Activated CD4-positive, alpha-beta T cell treated with anti-CD3 and anti-CD28 coated beads for 24 hours (primary cell): ENCODE results near the gene ISG20L2.
"Not testable (repeated sequence)": the region's sequence is repeated elsewhere in the genome, so short reads cannot be mapped to it uniquely, and the experiment has no call there.

ENCODE experiments used
- DNase-seq, 2 donors: peaks; one replicate each; pipeline ENCODE4 v3.0.0-alpha.2; 2020; ENCODE audit warnings: low read depth in 2 of 2

The ISG20L2 gene, protein sequence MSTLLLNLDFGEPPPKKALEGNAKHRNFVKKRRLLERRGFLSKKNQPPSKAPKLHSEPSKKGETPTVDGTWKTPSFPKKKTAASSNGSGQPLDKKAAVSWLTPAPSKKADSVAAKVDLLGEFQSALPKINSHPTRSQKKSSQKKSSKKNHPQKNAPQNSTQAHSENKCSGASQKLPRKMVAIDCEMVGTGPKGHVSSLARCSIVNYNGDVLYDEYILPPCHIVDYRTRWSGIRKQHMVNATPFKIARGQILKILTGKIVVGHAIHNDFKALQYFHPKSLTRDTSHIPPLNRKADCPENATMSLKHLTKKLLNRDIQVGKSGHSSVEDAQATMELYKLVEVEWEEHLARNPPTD

DNA sequence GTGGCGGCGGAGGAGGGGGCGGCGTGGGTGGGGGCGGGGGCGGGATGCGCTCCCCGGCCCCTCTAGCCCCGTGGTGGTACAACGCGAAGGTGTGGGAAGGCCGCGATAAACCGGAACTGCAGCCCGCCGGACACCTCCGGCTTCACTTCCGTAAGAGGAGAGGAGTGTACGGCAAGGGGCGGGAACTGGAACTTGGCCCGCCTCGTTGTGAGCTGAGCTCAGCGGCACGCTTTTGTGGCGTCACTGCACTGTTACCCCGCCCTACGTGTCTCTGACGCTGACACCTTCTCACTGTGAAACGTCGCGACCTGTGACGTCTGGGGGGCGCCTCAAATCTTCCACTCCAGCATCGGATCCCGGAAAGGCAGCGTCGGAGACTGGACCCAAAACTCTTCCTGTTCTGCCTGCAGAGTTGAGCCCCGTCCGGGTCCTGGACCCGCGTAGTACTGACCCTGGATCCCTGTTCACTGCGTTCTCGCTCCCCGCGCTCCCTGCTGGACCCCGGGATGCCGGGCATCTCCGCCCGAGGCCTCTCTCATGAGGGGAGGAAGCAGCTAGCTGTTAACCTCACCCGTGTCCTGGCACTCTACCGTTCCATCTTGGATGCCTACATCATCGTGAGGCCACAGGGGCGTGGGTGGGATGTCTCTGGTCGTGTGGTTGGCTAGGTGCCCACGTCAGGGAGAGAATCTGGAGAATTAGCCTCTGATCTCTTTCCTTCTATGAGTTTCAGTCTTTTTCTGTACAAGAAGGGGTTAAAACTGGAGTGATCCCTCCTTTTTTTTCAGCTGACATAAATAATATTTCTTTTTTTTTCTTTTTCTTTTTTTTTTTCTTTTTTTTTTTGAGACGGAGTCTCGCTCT is at the start of gene ISG20L2:
Gene ISG20L2 (minus strand): TSS at position 168 of the 864 bp plus-strand sequence. CDS start 1,114 bp downstream, outside the sequence.
- peak; percentile 83 to 91 for DNase-seq

DNA sequence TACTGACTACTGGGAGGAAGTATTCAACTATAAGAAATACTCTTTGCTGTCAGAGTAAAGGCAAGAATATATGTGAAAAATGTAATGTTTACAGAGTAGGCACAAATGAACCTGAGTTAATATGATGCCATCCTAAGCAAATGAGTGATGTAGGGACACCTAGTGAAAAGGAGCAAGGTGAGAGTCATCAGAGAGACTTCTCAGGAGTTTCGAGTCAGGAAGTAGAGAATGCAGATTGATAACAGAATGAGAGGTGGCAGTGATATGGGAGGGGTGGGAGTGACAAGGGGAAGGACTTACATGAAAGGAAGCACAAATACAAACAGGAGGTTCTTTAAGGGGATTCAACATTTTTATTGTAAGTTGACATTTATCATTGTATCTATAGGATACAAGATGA is 49.0 kb upstream of the ISG20L2 start:
- DNase-seq, result no peak

DNA sequence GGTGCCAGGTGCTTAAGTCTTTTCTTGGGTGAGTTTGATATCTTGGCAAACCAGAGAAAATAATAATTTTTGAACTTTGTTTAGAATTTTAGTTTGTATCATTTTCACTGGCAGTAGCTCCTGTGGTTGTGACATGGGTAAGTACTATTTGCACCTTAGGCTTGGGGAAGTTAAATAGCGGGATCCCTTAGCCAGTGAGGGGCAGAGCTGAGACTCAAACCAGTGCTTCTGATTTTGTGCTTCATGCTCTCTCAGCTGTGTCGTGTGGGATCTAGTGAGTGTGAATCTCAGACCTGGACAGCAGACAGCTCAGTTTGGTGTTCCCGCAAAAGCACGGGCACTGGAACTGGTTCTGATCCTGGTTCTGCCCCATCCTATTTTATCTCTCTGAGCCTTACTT is 48.4 kb upstream of the ISG20L2 start:
- DNase-seq, result no peak

DNA sequence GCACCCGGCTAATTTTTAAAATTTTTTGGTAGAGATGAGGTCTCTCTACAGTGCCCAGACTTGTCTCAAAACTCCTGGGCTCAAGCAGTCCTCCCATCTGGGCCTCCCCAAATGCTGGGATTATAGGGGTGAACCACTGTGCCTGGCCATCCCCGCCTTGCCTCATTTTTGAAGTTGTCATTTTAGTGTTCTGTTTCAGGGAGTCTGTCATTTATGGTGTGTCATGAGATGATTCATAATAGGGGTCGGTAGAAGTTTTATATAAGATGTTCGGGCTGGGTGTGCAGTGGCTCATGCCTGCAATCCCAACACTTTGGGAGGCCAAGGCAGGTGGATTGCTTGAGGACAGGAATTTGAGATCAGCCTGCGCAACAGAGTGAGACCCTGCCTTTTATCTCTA is 47.2 kb upstream of the ISG20L2 start:
- no peak for DNase-seq

GRCh38 chr1:156773607-156774006 is 45.0 kb upstream of the ISG20L2 start:
- no peak for DNase-seq

DNA sequence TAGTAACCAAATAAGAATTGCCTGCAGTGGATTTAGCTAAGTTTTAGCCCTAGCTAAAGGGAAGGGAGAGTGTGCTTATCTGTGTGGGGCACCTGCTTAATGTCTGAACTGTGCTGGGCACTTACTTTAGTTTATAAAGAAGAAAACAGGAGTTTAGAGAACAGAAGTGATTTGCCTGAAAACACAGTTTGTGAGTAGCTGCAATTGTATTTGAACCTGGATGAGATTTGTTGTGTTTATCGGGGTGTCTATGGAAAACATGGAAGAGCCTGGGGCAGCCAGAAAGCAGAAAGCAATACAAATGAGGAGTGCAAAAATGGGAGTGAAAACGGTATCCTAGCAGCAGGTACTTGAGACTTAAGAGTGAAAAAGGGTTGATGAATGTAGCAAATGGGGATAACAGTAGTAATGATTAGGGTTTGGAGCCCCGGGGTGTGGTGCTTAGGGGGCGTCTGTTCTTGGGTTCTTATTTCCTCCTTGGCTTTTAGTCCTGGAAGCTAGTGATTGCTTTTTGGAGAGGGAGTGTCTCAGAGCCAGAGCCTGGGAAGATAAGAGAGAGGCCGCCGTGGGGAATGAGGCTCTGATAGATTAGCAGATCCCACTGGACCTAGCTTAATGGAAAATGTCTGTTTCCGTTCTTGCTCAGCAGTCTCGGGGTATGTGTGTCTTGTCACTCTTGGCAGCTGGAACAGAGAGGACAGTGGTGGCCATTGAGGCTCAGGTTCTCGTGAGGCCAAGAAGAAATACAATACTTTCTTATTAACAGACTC is 44.3 kb upstream of the ISG20L2 start:
- no peak for DNase-seq

DNA sequence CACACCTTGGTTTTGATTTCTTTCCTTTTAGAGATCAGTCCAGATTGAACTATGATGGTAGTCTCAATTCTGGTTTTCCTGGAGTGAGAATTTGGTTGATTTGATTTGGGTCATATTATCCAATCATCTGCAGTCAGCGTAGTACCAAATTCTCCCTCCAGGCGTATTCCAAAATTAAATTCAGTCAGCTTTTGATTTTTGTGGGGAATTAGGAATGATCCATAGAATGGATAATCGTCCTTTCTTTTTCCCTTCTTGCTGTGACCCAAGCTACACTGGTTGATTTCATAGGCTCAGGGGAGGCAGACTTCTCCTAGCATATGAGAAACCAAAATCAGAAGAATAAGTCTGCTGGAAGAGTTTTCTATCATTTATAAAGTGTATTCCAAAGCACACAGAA is 43.7 kb upstream of the ISG20L2 start:
- DNase-seq, result no peak

- DNase-seq, result no peak
Observed at GRCh38 chr1:156768610-156769295, 40.2 kb upstream of the ISG20L2 start.

GRCh38 chr1:156767879-156768604 is 39.5 kb upstream of the ISG20L2 start:
- no peak for DNase-seq

DNA sequence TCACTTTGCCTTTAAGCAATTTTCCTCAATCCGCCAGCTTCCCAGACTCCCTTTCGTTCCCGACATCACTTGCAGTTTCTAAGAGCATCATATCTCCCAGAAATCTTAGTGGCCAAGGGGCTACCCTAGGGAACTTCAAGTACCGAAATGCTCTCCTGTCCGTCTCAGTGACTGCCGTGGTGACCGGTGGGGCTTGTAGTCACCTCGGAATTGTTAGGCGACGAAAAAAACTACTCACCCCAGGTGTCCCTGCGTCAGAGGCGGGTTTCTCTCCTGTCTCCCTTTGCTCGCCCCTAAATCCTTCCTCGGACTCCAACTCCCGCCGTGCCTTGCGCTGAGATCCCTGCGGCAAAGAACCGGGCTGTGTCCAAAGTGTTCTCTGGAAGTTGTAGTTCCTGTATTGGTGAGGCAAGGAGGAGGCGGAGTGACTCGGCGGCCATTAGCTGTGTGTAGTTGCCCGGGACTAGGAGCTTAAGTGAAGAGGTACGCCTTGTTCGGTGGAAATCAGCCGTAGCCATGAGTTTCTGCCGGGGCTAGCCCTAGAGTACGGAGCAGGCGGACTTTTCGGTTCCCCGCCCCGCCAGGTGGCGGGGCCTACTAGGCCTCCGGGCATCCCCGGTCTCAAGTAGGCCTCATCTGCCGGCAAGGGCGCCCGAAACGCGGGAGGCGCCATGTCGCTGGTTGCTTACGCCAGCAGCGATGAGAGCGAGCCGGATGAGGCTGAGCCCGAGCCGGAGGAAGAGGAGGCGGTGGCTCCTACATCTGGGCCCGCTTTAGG is 38.7 kb upstream of the ISG20L2 start, which contains the start of gene PRCC:
Gene PRCC (plus strand): TSS at position 435 of the 778 bp plus-strand sequence. CDS start 237 bp downstream, at position 672.
- peak; percentile 90 to 94 for DNase-seq

- DNase-seq, result no peak
Observed at GRCh38 chr1:156766298-156767100, 37.9 kb upstream of the ISG20L2 start.

- DNase-seq, result no peak
Observed at GRCh38 chr1:156765666-156766065, 37.1 kb upstream of the ISG20L2 start.

- not testable (repeated sequence) for DNase-seq
Observed at GRCh38 chr1:156765136-156765535, 36.6 kb upstream of the ISG20L2 start.

DNA sequence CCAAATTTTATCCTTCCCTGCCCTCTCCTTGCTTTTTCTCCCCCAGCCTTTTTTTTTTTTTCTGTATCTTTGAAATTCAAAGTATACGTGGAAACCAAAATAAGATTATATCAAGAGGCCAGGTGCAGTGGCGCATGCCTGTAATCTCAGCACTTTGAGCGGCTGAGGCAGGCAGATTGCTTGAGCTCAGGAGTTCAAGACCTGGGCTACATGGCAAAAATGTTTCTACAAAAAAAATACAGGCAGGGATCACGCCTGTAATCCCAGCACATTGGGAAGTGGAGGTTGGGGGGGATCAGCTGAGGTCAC is 32.2 kb upstream of the ISG20L2 start:
- no peak for DNase-seq

- no peak for DNase-seq
Observed at GRCh38 chr1:156760092-156760795, 31.7 kb upstream of the ISG20L2 start.

DNA sequence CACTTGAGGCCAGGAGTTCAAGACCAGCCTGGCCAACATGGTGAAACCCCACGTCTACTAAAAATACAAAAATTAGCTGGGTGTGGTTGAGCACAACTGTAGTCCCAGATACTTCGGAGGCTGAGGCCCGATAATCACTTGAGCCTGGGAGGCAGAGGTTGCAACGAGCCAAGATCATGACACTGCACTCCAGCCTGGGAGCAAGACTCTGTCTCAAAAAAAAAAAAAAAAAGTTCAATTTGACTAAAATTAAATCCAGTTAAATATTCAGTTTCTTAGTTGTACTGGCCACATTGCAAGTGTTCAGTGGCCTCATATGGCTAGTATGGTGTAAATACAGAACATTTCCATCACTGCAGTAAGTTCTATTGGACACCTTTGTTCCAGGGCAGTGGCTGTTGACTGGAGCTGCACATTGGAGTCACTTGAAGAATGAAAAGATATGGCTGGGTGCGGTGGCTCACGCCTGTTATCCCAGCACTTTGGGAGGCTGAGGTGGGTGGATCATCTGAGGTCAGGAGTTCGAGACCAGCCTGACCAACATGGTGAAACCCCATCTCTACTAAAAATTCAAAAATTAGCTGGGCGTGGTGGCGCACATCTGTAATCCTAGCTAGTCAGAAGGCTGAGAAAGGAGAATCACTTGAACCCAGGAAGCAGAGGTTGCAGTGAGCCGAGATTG is 29.1 kb upstream of the ISG20L2 start:
- DNase-seq, result not testable (repeated sequence)

DNA sequence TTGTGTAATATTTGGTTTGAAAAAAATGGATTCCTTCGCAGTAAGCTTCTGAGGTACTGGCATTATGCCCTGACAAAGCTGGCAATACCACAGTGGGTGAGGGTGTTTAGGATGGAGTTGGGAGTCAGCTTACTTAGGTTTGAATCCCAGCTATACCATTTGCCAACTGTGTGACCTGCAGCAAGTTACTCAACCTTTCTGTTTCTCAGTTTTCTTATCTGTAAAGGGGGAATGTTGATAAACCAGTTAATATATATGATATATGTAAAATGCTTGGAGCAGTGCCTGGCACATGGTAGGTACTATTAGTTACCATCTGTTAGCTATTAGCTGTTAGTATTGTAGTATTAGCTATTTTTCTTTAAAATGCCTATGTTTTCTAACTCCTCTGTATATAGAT is 27.8 kb upstream of the ISG20L2 start:
- no peak for DNase-seq

GRCh38 chr1:156755527-156755950 is 27.0 kb upstream of the ISG20L2 start:
- DNase-seq, result no peak
